Measurements from ENCODE around the gene ASCC3.

DNA sequence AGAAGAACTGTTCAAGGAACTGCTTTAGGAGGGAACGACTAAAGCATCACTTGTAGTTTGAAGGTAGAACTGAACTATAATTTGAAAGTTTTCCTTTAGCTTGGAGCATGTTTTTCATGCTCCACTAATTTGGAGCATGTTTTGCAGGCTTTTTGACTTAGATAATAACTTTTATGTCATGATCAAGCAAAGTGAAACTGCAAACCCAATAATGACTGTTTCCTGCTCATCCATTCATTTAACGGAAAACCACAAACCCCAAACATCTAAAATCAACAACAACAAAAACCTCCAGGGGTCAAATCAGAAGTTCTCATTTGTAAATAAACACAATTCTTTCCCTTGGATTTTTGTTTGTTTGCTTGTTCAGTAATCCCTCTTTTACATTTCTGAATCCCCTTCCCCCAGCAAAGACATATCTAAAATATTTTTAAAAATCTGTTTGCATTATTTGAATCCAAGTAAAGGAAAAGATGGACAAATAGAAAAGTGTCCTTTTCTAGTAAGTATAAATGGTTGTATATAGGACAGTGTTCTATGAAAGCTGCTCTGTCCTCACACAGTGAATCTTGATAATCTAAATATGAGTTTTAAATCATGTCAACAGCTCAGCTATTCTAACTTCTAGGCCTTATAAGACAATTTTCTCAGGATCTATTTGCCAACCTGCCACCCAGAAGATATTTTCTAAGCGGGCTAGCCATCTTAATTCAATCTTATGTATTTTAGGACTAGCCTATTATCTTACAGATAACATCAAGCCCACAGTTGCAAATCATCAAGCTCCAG, 419.0 kb downstream of the ASCC3 start:
- TF ChIP-seq, protein P1, sequence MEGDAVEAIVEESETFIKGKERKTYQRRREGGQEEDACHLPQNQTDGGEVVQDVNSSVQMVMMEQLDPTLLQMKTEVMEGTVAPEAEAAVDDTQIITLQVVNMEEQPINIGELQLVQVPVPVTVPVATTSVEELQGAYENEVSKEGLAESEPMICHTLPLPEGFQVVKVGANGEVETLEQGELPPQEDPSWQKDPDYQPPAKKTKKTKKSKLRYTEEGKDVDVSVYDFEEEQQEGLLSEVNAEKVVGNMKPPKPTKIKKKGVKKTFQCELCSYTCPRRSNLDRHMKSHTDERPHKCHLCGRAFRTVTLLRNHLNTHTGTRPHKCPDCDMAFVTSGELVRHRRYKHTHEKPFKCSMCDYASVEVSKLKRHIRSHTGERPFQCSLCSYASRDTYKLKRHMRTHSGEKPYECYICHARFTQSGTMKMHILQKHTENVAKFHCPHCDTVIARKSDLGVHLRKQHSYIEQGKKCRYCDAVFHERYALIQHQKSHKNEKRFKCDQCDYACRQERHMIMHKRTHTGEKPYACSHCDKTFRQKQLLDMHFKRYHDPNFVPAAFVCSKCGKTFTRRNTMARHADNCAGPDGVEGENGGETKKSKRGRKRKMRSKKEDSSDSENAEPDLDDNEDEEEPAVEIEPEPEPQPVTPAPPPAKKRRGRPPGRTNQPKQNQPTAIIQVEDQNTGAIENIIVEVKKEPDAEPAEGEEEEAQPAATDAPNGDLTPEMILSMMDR (IDR thresholded peaks at IDR 0.05; ENCODE audit: borderline replicate concordance, extremely low read depth, low read length, poor library complexity, severe bottlenecking), result no peak
- no peak for TF ChIP-seq EZH2 (IDR thresholded peaks at IDR 0.05; ENCODE audit: borderline replicate concordance, low read depth, low read length, severe bottlenecking)
